Epidermal melanocyte (primary cell): ENCODE results near the gene APOL6.

Experiments
- DNase-seq: peaks from one replicate; pipeline ENCODE4 v3.0.0; 2011; ENCODE audit warnings: low spot score; ENCODE audit not compliant: insufficient read length

Gene APOL6

DNA sequence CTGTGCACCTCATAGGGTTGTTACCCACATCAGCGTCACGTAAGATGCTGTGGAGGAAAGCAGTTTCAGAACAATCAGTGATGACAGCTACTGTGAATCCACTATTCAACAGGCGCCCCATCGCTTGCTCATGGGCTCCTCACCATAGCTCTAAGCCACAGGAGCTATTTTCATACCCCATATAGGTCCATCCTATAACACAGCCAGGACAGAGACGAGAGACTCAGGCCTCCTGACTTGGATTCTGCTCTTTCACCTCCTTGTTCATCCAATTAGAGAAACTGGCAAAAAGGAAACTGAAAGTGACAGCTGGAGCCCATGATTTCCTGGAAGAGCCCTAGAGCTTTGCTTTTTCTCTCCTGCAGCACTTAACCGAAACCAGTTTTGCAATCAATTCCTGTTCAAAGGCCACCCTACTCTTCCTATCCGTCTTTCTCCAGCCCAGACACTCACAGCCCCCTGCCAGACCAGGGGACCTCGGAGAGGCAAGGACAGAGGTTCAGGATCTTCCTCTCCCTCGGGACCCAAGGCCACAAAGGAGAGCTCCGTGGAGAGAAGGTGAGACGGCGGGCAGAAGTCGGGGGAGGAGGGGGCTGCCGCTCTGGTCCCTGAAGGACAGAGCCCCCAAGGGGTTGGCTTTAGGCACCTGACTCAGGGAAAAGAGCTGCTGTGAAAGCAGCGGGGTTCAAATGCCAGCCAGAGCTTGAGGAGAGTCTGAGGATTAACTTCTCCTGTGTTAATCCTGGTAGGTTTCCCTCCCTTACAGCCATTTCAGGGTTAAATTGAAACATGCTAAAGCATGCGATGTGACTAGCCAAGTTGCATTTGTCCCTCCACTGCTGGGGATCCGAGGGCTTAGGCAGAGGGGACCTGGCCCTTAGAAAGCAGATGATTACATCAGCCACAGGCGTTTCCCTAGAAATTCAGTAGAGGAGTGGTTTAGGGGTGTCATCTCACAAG lies at the start of gene APOL6:
Gene APOL6 (plus strand): TSS at position 381 of the 960 bp plus-strand sequence. CDS start 7,980 bp downstream, outside the sequence.
- DNase-seq: peak; percentile 60

- no peak for DNase-seq
Observed at GRCh38 chr22:35599364-35599763, 48.9 kb upstream of the APOL6 start.

GRCh38 chr22:35600476-35600875 lies 47.8 kb upstream of the APOL6 start:
- no peak for DNase-seq

DNA sequence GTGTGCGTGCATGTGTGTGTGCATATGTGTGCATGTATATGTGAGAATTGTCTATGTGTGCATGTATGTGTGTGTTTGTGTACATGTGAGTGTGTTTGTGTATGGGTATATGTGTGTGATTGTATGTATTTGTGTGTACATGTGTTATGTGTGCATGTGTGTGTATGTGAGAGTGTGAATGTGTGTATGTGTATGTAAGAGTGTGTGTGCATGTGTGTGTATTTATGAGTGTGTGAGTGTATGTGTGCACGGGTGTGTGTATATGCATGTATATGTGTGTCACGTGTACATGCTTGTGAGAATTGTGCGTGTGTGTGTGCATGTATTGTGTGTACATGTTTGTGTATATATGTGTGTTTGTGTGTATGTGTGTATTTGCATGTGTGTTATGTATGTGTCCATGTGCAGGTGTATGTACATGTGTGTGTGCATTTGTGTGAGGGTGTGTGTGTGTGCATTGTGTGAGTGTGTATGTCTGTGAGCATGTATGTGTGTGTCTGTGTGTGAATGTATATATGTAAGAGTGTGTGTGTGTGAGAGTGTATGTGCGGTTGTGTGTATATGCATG lies 47.1 kb upstream of the APOL6 start:
- DNase-seq: no peak

DNA sequence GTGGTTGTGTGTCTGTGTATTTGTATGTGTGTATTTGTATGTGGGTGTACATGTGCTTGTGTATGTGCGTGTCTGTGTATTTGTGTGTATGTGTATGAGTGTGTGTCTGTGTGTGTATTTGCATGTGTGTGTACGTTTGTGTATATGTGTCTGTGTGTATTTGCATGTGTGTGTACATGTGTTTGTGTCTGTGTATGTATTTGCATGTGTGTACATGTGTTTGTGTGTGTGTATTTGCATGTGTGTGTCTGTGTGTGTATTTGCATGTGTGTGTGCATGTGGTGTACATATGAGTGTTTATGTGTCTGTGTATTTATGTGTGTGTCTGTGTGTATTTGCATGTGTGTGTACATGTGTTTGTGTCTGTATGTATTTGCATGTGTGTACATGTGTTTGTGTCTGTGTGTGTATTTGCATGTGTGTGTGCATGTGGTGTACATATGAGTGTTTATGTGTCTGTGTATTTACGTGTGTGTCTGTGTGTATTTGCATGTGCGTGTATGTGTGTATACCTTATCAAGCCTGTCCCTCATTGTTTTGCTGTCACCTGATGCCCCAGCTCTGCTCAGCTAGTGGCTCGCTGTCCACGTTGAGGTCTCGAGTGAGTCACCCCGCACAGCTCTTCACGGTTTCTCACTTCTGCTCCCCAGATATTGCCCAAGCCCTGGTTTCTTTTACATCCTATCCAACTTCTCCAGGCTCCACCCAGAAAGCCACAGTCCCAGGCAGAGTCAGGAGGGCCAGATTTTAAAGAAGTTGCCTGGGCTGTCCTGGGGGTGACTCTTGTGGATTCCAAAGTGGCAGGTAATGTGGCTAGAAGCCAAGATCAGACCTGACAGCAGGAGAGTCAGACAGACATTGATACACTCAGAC lies 46.3 kb upstream of the APOL6 start:
- DNase-seq: no peak

DNA sequence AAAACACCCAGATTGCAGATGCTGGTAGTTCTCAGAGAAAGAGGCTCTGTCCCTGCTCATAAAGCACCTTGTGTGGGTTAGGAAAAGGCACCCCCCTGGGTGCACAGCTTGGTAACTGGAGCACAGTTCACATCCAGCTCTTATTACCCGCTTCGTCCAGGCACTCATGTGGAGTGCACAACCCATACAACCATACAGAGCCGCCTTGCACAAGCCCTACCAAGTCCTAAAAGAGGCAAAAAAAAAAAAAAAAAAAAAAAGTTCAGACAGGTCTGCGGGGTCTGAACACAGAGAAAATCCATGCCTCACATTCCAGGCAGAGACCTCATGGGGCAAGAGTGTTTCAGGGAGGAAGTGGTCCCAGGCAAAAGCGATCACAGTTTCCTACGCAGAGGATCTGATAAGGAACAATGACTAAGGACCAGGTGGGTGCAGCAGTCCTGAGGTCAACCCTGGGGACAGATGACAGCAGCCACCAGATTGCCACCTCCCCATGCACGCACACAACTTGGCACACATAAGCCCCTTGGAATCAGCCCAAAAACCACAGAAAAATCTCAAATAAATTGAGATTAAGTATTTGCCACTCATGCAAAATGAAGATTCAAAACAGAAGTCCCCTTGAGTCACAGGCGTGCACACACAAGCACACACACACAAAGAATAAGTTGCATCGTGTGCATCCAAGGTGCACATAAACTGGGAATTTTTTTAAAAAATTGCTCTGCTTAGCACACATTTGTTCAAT lies 43.5 kb upstream of the APOL6 start:
- no peak for DNase-seq

GRCh38 chr22:35605369-35605680 lies 42.9 kb upstream of the APOL6 start:
- DNase-seq: no peak

DNA sequence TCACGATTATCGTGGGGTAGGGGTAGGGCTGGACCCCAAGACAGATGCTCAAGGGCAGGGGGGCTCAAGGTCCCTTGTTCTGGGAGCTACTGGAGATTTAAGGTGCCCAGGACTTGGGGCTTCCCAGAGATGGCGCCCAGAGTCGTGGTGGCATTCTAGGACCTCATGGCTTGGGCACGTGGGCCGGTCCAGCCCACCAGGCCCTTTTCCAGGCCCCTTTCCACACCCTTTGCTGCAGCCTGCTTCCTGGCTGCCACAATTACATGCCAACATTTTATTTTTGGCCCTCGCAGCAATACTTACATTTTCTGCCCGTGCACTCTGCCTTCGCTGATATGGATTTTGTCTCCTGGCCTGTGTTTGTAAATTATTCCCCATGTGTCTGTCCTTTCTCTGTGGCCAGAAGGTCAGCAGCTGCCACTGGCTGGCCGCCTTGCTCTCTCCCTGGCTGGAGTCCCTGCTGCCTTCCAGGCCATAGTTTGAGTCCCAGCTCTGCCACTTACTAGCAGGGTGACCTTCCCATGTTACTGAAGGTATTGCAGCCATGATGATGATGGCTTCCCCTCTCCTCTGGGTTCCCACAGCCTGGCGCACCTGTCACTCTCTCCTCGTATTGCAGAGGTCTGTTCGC lies 42.3 kb upstream of the APOL6 start:
- DNase-seq: no peak

GRCh38 chr22:35606916-35607315 lies 41.3 kb upstream of the APOL6 start:
- DNase-seq: no peak

DNA sequence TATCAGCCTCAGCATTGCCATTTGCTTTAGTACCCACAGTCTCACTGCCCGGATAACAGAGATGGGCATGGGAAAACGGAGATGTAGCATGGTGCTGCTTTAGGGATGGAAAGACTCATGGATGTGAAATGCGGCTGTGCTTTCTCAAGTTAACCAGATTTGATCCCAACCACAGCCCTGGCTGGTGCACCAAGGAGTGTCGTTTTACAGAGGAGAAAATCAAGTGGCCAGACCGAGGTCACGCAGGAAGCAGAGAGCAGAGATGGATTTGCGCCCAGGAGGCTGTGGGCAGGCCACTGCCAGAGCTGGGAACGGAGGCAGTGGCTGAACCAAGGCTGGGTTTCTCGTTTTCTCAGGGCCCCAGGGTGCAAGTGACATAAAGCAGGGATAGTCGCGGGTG lies 40.2 kb upstream of the APOL6 start:
- DNase-seq: no peak

GRCh38 chr22:35609261-35609660 lies 39.0 kb upstream of the APOL6 start:
- DNase-seq: no peak

DNA sequence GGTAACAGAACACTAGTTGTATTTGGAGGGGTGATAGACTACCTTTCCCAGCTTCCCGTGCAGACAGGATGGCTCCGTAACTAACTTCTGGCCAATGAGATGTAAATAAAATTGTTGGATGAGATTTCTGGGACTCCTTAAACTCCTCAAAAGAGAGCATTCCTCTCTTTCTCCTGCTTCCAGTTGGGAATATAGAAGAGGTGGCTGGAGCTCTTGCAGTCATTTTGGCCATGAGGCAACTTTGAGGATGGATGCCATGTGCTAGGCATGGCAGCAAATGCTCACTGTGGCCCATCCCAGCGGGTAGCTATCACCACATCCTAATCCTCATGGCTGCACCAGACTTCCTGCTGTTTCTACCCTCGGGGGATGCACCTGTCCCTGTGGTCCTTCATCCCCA lies 38.5 kb upstream of the APOL6 start:
- DNase-seq: no peak

DNA sequence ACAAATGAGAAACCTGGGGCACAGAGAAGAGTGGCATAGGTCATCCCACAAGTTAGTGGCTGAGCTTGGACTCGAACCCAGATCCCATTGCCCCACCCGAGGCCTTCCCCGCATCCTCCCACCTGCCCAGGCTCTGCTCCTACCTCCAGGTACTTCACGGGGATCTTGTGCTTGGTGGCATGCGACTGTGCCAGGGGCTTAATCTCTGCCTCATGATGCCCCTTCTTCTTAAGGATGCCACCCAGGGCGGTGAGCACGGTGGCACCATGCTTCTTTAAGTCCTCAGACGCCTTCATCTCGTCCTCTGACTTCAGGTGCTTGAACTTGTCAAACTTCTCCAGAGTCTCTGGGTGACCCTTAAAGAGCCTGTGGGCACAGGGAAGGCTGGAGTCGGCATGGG lies 37.5 kb upstream of the APOL6 start:
- no peak for DNase-seq

- DNase-seq: no peak
Observed at GRCh38 chr22:35611200-35611890, 36.9 kb upstream of the APOL6 start.

- DNase-seq: no peak
Observed at GRCh38 chr22:35611891-35612576, 36.2 kb upstream of the APOL6 start.

DNA sequence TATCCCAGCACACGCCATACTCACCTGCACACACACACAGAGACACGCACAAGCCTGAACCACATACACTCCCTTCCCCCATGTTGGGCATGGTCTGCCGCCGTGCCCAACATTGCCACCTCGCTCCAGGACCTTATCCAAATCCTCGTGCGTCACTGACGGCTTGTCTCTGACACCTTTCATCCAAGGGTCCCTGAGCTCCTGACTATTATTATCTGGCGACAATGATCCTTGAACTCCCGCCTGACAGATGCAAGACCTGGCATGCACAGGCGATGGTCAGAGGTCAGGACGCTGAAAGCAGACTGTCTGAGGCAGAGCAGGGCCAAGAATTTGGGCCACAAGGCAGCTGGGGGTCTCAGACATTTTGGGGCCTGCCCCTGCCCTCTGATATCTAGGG lies 35.3 kb upstream of the APOL6 start:
- DNase-seq: no peak

DNA sequence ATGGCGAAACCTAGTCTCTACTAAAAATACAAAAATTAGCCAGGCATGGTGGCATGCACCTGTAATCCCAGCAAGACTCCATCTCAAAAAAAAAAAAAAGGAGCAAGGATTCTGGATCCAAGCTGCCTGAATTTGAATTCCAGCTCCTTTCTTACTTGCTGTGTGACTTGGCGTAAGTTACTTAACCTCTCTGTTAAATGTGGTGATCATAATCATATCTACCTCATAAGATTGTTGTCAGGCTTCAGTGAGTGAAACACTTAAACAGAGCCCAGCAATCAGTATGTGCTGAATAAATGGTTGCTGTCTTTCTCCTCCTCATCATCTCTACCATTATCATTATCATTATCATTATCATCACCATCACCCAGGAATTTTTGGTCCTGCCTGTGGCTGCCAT lies 33.8 kb upstream of the APOL6 start:
- DNase-seq: no peak

GRCh38 chr22:35615156-35615555 lies 33.1 kb upstream of the APOL6 start:
- DNase-seq: no peak

DNA sequence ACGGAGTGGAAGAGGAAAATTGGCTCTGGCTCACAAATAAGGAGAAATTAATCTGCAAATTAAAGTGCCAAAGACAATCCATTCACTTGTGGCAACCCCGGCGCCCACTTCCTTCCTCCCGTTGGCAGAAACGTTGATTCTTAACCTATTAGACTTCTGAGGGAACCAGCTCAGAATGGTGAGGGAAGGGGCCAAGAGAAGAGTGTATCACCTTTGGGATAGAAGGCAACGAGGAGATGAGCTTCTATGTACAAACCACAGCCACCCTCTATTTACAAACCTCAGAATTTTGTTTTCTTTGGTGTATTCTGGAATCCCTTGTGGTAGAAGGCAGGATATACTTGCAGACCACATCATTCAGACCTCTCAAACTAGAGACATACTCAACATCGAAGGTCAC lies 32.2 kb upstream of the APOL6 start:
- DNase-seq: no peak
